ENCODE measurements around the gene LTBP1.
"Not testable (repeated sequence)": the region's sequence is repeated elsewhere in the genome, so short reads cannot be mapped to it uniquely, and the experiment has no call there.

LTBP1 gene

DNA sequence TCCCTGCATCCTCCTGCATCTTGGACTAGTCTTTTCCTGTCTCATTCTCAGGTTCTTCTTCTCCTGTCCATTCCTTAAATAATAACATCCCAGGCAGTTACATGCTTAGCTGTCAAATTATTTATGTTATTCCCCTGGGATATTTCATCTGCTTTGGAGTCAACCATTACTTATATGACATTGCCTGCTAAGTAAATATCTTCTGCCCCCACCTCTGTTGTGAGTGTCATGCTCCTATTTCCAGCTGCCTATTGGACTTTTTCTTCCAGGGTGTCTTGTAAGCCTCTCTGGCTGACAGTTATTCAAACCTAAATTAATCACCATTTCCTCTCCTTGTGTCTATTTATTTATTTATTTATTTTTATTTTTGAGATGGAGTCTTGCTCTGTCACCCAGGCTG lies 405.0 kb downstream of the LTBP1 start:
- DNase-seq (ENCODE audit: low read depth): no peak

DNA sequence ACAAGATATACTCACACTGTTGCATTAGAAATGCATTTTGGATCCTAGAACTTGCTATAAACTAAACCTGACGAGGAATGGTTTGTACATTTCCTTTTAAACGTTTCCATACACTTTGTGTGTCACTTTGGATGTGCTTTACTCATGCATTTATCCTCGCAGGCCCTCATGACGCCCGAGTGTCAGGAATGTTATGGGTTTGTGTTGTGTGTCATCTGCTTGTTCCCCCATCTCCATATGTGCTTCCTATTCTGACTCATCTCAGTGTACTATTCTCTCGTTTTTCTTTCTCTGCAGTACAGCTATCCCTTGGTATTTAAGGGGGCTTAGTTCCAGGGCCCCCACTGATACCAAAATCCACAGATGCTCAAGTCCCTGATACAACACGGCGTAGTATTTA lies 408.2 kb downstream of the LTBP1 start:
- peak; percentile 78 for DNase-seq (ENCODE audit: low read depth)

DNA sequence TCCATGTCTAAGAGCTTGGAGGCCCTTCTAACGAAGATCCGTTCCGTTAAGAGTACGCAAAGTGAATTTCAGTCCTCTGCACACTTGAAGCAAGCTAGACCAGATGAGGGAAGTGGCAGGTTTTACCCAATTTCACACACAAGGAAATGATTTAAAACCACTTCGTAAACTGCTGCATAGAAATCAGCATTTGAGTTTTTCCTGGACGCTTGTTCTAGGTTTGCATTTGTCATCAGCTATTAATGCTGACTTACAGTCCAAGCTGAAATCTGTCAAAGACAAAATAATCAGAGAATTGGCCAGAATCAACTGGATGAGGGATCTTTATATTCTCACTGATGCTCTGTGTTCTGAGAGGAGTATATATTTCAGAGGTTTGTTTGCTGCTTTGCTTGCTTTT lies 412.1 kb downstream of the LTBP1 start:
- no peak for DNase-seq (ENCODE audit: low read depth)

DNA sequence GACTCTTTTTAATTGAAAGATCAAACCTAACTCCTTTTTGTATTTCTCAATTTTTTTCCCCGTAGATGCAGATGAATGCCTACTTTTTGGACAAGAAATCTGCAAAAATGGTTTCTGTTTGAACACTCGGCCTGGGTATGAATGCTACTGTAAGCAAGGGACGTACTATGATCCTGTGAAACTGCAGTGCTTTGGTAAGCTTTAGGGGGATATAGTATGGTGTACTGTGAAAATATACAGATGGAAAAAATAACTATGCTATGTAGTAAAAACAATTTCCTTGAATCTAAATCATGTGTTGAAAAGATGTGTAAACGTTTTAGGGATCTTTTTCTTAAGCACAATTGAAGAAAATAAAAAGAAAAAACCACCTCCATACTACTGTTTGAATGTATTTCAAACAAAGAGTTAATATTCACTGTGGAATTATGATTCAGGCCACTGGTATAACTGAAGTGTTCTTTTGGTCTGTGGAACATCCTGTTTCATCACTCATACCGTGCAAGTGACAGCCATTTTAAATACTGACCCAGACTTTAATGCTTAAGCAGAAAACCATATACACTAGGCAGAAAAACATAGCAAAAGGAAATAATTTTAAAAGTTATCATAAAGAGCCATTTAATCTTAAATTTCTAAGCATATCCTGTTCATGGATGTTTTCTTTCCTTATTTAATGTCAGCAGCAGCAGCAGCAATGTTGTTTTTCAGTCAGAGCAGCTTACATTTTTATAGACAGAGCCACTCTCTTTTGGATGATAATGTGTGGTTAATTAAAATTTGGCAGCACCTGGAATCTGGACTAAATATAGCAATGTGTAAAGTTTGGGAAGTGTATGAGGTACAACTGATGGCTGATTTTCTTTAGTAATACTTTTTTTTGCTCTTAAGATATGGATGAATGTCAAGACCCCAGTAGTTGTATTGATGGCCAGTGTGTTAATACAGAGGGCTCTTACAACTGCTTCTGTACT lies 416.9 kb downstream of the LTBP1 start:
- peak; percentile 61 for DNase-seq (ENCODE audit: low read depth)

DNA sequence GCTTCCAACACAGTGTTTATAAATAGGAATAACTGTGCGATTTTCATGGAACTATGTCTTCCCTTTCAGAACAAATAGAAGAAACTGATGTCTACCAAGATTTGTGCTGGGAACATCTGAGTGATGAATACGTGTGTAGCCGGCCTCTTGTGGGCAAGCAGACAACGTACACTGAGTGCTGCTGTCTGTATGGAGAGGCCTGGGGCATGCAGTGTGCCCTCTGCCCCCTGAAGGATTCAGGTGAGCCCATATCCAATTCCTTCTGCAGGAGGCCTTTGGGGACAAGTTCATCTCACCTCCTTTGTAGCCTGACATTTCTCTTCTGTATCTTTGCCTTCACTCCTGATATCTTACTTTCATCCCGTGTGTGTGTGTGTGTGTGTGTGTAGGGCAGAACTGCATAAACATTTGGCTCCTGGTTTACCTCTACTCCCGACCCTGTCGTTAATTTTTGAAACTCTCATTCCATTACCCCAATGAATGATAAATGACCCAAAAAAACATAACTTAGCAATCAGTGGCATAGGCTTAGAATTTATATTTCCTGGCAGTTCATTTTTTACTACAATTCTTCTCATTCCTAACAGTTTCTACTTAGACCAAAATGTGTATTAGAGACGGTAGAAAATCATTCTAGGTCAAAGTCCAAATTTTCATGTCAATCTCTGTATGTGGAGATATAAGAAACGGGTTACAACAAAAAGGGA lies 418.7 kb downstream of the LTBP1 start:
- DNase-seq (ENCODE audit: low read depth): no peak

DNA sequence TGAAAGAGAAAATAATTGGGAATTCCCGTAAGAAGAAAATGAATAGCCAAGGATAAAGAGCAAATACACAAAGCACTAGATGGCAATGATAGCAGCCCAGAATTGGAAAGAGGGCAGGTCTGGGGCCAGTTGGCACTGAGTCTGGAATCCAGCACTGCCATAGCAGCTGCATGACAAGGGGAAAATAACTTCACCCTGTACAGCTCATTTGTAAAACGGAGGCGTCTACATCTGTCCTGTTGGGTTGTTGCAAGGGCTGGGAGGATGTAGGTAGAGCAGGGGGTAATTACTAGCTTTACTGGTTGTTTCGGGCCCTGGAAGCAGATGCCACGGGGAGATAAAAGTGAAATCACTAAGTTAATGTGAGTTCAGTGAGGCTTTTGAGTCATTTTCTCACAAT lies 419.7 kb downstream of the LTBP1 start:
- peak; percentile 85 for DNase-seq (ENCODE audit: low read depth)

DNA sequence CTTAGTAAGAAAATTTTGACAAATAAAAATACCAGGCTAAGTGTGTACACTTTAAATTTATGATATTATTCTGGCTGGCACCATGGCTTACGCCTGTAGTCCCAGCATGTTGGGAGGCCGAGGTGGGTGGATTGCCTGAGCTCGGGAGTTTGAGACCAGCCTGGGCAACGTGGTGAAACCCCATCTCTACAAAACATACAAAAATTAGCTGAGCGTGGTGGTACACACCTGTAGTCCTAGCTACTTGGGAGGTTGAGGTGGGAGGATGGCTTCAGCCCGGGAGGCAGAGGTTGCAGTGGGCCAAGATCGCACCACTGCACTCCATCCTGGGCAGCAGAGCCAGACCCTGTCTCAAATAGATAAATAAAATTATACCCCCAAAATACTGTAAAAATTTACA lies 421.8 kb downstream of the LTBP1 start:
- DNase-seq (ENCODE audit: low read depth): not testable (repeated sequence)

DNA sequence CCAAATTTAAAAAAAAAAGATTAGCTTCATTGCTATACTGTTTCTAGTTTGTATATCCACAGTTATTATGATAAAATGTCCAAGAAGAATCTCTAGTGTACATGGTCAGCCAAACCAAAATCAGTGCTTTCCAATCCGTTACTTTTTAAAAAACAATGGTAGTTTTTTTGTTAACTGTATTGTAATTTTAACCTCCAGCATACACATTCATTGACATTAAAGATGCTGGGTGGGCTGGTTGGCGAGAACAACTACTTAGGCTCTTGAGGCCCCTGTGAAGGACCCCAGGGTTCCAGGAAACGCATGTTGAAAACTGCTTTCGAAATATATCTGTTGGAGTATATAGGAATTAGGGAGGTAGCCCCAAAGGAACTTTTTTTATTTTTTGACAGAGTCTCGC lies 422.4 kb downstream of the LTBP1 start:
- no peak for DNase-seq (ENCODE audit: low read depth)

DNA sequence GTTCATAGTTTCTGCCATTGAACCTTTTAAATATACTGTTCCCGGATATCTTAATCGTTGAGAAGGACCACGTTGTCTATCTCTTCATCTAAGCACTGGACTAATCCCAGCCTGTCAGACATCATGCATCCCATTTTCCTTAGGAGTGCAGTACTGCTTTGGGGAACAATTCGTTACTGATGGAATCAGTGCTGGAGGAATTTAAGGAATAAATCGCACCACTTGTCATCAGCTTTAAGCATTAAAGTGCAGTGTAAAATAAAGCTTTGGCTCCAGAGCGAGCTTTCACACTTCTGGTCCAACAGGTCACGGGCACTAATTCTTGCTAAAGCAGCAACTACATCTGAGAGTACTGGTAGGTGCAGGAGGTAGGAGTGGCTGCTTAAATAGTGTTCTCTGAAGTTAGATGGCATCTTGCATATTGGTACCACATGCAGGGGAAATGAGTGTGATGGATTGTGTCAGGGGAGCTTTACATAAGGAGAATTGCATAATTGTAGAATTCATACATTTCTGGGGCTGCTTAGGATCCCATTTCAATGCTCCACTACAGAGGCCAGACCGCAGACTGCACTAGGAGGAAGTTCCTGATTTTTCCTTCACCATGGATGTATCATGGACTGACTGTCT lies 424.0 kb downstream of the LTBP1 start:
- DNase-seq (ENCODE audit: low read depth): peak; percentile 50

DNA sequence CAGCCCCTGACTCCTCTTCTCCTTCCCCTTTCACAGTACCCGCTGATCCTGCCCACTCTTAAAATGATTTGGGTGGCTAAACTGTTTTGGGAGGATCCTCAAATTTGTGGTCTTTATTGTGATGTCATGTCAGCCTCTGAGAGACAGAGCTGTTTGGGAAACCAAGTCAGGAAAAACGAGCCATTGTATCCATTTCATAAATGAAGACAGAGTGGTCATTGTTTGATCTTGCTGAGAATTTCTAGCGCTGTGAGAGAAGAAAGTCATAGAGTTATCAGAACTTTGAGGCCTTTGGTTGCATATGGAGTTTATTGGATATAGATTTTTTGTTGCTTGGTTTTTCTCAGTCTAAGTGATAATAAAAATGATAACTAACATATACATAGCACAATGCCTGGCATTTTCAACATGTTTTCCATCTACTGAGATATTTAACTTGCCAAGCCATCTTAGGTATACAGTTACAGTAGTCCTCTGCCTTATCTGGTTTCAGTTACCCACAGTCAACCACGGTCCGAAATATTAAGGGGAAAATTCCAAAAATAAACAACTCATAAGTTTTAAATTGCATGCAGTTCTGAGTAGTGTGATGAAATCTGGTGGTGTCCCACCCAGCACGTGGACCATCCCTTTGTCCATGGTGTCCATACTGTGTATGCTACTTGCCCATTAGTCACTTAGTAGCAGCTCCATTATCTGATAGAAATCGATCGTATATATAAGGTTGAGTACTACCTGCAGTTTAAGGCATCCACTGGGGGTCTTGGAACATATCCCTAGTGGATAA lies 424.7 kb downstream of the LTBP1 start:
- peak; percentile 68 for DNase-seq (ENCODE audit: low read depth)

DNA sequence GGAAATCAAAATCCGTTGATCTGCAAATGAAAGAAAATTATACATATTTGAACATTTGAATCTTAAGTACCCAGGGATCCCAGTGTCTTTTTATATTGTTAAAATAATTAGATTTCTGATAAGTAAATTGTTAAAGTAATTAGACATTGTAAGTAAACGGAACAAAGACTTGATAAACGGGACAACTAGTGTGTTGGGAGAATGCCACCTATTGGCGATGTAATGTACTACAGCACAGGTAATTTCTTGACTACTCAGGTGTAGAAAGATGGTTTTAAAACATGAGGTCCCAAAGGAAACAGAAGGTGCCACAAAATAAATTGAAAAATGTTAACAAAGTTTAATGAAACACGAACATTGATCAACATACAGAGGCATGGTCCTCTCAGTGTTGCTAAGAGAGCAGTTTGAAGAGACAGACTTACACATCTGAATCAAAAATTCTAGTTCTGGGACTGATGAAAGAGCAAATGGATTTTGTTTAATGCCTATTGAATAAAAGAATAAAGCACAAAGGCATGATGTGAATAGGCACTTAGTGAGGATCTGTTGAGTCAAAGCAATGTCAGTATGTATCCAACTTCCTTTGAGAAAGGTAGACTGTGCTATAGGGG lies 426.3 kb downstream of the LTBP1 start:
- DNase-seq (ENCODE audit: low read depth): no peak

DNA sequence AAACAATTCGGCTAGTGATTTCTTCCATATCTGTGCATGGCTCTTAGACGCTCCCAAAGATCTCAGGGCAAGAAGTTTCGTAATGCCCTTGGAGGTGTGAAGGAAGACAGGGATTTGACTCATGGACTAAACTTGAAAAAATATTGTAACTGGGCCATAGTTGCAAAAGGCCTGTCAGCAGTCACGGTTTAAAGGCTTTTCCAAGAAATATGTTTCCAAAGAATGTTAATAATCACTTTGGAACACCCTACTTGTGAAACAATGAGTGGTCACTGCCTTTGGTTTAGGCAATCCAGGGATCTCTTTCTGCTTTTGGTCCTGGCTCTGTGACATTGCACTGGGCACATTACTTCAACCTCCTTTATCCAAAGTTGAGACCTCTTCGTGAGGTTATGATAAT lies 427.2 kb downstream of the LTBP1 start:
- peak; percentile 96 for DNase-seq (ENCODE audit: low read depth)

DNA sequence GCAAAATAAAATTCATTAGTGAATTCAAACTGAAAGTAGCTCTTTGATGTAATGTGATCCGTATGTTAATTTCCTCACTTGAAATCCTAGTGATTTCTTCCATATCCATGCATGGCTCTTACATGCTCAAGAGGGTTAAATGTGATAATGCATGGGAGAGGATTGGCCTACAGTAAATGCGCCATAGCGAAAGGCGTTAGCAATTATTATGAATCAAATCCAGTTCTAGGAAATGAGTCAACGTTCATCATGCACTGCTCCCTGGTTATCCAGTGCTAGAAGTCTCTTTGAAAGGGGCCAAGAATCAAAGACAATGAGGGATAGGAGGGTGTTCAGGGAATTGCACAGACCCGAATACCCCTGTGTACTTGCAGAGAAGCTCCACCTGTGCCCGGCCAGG lies 428.3 kb downstream of the LTBP1 start:
- peak; percentile 63 for DNase-seq (ENCODE audit: low read depth)

DNA sequence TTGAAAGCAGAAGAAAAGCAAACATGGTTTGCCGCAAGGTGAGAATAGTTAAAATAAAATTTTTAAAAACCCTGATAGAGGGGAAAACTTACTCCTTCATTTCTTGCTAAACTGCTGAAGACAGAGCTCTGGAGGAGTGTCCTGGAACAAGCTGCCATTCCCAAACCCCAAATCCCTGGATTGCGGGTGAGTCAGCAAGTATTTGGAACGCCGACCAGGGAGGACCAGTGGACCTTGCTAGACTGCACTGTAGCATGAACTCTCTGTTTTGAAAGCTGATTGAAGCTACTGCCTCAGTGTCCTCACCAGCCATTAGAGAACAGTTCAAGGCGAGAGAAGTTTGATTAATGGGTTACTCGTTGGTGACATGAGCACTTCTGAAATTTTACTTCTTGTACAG lies 430.3 kb downstream of the LTBP1 start:
- peak; percentile 56 for DNase-seq (ENCODE audit: low read depth)

DNA sequence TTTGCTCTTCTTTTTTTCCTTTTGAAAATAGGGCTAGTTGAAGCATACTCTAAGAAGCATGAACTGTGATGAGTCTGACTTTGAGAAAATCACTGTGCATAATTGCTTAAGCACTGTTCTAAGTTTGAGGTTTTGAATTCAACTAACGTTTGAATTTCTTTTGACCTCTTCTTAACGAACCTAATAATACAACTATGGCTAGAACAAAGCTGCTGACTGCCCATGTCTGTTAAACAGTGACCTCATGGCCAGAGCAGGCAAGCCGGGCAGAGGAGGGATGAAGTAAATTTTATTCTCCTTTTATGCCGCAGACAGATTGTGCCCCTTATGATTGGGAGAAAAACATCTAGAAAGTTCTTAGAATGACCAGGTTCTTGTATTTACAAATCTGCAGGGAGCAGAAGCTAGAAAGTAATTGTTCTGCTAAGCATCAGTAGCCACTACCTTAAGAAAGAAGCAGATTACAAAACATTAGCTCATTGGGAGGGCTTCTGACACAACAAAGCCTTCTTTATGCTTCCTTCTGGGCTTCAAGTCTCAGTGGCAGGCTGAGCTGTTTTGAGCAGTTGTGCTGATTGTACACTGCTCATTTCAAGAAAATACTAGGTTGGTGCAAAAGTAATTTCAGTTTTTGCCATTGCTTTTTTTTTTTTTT lies 431.9 kb downstream of the LTBP1 start:
- DNase-seq (ENCODE audit: low read depth): peak; percentile 48

DNA sequence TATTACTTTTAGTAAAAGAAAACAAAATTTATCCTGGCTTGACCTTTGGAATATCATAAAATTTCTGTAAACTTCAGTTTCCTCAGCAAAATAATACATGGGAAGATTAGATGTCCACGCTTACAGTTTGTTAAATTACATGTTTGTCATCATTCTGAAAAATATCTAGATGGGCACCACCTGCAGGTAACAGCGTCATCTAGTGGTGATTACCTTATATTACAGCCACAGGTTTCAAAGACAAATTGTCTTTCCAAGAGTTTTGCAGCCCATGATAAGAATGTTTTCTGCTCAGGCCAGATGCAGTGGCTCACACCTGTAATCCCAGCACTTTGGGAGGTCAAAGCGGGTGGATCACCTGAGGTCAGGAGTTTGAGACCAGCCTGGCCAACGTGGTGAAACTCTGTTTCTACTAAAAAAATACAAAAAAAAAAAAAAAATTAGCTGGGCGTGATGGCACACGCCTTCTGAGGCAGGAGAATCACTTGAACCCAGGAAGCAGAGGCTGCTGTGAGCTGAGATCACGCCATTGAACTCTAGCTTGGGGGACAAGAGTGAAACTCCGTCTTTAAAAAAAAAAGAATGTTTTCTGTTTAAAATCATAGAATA lies 433.4 kb downstream of the LTBP1 start:
- DNase-seq (ENCODE audit: low read depth): no peak

DNA sequence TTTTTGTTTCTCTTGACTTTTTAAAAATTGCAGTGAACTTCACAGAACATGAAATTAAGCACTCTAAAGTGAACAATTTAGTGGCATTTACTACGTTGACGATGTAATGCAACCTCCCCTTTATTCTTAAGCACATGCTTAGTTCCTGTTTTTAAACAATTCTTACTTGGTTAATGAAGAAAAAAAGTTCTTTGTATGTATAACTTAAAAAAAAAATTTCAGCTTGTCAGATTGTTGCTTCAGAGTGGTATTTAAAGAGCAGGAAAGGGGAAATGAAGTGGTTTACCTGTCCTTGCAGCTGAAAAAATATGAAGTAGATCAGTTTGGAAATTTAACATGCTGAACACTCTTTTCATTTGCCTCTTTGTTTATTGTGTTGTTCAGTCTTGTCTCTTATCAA lies 434.0 kb downstream of the LTBP1 start:
- DNase-seq (ENCODE audit: low read depth): no peak

DNA sequence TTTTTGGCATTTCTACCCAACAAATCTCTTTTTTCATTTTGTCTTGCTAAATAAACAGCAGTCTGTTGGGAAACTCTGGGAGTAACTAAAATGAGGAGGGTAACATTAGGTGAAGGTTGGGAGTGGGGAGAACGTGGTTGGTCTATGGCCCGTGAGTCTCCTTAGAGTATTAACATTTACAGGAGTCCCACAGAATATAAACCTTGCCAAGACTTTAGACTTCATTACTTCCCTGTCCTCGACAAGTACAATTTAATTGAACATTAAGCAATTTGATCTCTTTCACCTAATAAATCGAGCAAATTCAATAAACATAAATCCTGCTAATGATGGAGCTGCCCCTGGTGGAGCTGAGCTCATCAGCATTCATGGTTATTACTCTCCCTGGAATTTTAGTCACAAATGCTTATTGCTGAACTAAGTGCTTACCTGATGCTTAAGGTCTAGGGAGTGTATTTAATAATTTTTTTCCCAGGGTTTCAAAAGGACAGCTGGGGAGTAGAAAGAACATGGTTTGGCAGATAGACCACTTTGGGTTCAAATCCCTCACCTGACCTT lies 434.6 kb downstream of the LTBP1 start:
- DNase-seq (ENCODE audit: low read depth): no peak

DNA sequence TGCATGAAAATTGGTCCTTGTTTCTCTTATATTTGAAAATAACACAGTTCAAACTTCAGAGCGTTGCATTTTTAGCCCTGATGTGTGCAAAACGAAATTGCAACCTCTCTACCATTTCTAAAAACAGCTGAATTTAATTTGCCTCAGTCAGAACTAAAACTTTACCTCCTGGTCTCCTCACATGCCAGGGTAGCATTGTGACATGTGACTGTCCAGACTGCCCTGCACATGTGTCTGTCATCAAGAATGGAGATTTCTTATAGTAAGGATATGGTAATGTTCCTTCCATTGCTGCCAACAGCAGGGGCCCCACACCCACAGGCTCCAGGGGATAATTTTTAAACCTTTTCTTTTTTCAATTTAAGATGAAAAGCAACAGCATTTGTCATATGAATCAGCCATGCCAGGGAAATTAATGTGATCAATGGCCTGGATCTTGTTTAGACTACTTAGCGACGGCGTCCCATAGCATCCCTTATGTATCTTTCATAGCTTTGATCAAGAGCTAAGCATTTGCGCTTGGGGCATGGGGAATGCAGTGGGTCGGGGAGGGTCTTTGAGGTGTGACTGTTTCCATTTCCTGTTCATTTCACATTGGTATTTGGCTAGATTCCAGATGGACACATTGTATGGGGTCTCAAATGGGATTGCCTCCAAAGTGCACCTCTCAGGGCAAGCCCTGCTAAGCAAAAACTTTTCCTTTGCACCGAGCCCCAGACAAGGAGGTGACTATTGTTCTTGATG lies 437.3 kb downstream of the LTBP1 start:
- DNase-seq (ENCODE audit: low read depth): peak; percentile 29

DNA sequence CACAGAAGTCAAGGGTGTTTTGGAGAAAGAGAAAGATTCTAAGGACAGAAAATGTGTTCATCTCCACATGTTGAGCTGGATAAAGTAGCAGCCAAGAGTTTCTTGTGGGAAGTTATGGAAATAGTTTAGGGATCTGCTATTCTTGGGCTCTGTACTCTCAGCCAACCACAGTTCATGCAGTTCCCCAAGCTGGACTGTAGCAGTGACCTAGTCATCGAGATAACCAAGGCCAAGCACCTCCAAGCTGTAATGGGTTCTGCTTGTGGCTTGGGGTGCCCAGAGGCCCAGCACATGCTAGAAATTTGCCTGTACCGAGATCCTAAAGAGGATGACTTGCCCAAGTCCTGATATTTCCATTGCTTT lies 437.8 kb downstream of the LTBP1 start:
- DNase-seq (ENCODE audit: low read depth): peak; percentile 20
